GM18907 (cell line): ENCODE data around the gene CNBD2.
"Not testable (repeated sequence)": the region's sequence is repeated elsewhere in the genome, so short reads cannot be mapped to it uniquely, and the experiment has no call there.

Experiments used
- ATAC-seq: cut with Tn5 transposase; IDR thresholded peaks from one replicate; pipeline ENCODE4 v1.9.1; 2021; ENCODE audit warnings: mild to moderate bottlenecking, moderate library complexity; ENCODE audit not compliant: unreplicated experiment

CNBD2 gene

GRCh38 chr20:35974256-35974655 is 5.9 kb downstream of the CNBD2 start:
- ATAC-seq, result no peak

DNA sequence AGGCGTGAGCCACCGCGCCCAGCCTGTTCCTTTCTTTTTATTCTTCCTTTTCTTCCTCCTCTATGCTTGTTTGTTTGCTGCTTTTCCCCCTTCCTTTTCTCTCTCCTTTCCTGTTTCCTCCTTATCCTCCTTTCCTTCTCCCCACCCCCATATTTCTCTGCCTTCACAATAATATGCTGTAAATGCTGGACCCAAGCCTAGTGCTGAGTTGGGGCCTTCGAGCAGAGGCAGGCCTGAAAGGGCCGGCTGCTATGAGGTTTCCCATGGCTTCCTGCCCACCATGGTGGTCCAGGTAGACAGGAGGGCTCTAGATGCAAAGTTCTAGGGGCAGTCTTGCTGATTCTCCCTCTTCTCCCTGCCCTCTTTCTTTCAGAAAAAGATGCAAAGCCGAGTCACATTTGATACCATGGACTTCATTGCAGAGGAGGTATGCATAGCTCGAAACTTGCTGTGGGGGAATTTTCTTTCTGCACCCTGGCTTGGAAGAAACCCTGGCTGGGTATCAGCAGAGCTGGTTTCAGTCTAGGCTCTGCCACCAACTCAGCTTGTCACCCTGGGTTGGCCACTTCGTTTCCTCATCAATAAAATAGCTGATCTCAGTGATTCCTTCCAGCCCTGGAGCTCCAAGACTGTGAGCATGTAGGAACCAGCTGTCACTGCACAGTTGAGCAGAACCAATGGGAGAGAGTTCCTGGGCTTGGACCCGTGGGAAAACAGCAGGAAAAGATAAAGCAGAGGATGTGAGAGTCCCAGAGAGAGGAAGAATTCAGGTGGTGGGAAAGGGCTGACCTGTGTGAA is 7.4 kb downstream of the CNBD2 start:
- no peak for ATAC-seq

- ATAC-seq, result no peak
Measured at GRCh38 chr20:35978041-35978513, 9.7 kb downstream of the CNBD2 start.

DNA sequence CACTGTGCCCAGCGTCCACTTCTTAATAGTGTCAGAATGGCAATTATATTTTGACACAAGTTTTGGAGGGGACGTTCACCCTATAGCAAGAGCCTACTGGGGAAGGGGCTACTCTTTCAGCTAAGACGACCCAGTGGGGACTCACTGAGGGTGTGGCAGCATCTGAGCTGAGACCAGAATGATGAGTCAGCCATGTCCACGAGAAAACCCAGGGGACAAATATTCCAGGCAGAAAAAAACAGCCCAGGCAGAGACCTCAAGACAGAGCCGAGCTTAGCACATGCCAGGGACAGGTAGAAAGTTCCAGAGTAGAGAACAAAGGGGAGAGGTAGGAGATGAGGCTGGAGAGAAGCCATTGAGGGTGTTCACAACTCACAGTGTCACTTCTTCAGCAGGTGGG is 11.2 kb downstream of the CNBD2 start:
- no peak for ATAC-seq

DNA sequence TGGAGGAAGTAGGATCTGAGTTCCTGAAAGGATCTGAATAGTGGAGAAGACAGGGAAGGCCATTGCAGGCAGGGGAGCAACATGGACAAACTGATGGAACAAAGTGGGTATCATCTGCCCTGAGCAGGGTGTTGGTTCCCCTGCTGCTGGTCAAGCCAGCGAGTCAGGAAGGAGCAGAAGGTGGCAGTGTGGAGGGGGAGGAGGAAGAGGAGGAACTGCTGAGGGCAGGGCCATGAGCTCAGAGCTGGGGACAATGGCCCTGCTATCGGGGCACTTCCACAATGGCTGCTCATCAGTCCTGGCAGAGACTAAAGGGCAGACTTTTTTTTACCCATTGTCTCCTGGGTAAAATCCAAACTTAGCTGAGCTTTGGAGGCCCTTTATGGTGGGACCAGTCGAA is 13.6 kb downstream of the CNBD2 start:
- ATAC-seq, result no peak

GRCh38 chr20:35984382-35984781 is 16.0 kb downstream of the CNBD2 start:
- ATAC-seq, result no peak

- ATAC-seq, result no peak
Measured at GRCh38 chr20:35985806-35986205, 17.4 kb downstream of the CNBD2 start.

DNA sequence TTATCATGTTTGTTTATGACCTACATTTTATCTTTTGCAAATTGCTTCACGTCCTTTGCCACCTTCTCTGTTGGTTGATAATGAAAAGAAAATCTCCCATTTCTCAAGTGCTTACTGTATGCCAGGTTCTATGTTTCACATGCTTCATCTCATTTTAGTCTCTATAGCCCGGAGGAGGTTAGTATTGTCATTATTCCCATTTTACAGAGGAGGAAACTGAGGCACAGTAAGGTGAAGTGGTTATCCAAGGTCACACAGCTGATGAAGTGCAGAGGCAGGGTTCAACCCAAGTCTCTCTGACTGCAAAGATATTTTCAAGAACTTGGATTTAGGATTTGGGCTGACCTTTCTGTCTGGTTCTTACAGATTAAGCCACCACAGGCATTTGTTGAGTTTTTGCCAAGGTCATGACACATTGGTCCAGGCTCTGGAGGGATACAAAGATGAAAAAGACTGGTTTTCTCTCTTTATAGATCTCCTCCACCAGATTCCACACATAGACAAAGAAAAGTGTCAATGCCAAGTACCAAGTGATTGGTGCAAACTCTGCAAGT is 20.6 kb downstream of the CNBD2 start:
- ATAC-seq, result no peak

GRCh38 chr20:35991142-35991771 is 22.9 kb downstream of the CNBD2 start:
- ATAC-seq, result no peak

DNA sequence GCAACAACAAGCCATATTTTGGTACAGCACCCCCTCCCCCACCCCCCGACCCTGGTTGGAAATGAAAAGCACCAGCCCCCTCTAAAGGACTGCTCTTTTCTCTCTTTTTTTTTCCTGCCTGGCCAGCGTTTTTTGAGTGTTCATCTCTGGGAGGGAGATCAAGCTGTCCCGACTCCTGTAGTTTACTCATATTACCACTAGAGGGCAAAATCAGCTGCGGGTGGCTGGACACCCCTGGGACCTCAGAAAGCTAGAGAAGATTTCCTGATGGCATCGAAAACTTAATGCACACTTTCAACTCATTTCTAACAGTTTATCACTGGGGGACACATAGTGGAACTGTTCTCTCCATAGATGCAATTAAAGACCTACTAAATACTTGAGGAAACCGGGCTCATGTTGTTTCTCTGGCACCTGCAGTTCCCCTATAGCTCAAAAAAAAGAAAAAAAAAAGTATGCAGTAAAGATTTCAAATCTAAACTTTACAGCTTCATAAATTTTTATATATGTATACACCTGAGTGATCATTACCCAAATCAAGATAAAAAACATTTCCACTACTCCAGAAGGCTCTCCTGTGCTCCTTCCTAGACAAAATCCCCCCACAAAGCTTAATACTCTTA is 24.4 kb downstream of the CNBD2 start:
- ATAC-seq, result no peak

DNA sequence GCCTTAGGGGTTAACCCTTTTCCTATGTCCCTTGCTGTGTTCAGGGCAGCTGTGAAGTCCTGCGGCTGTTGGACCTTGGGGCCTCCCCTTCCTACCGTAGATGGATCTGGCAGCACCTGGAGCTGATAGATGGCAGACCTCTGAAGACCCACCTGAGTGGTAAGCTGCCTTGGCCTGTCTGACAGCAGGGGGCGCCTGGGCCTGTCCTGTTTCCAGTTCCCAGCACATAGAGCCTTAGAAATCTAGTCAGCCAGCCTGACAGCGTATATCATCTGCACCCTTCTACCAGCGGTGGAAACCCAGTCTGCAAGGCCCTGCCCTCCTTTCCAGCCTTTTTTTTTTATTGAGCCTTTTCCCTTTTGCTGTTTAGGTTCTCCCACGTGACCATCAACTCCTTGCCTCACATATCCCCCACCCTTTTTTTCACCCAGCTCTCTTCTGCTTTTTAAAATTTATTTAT is 26.6 kb downstream of the CNBD2 start:
- no peak for ATAC-seq

DNA sequence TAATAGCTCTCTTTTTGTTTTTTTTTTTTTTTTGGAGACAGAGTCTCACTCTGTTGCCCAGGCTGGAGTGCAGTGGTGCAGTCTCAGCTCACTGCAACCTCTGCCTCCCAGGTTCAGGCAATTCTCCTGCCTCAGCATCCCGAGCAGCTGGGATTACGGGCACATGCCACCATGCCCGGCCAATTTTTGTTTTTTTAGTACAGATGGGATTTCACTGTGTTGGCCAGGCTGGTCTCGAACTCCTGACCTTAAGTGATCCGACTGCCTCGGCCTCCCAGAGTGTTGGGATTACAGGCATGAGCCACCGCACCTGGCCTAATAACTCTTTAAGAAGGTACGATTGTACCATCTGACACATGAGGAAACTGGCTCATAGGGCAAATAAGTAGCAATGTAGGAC is 28.1 kb downstream of the CNBD2 start:
- not testable (repeated sequence) for ATAC-seq

DNA sequence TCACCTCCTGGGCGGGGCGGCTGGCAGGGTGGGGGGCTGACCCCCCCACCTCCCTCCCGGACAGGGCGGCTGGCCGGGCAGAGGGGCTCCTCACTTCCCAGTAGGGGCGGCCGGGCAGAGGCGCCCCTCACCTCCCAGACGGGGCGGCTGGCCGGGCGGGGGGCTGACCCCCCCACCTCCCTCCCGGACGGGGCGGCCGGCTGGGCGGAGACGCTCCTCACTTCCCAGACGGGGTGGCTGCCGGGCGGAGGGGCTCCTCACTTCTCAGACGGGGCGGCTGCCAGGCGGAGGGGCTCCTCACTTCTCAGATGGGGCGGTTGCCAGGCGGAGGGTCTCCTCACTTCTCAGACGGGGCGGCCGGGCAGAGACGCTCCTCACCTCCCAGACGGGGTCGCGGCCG is 32.9 kb downstream of the CNBD2 start:
- not testable (repeated sequence) for ATAC-seq

- ATAC-seq, result no peak
Measured at GRCh38 chr20:36002855-36003254, 34.5 kb downstream of the CNBD2 start.

- no peak for ATAC-seq
Measured at GRCh38 chr20:36004045-36004444, 35.7 kb downstream of the CNBD2 start.

DNA sequence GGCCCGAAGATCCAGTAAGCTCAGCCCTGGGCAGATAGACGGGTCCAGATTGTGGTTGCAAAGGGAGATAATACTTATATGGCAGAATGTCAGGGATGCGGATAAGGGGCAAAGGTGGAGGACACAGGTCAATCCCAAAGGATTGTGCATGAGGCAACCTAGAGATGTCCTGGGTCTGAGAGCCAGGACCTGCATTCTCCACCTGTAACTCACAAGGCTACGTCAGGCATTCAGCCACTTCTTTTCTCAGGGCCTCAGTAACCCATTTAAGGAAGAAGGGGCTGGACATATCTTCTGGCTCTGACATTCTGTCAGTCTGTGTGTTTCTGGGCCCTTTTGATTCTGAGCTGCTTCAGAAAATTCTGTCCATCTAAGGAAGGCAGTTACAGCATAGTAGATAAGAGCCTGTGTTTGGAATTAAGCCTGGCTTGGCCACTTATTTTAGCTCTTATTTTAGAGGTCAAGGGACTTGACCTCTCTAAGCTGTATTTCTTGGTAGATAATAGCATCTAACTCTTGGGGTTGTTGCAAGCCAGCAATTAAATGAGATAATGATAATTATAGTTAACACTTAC is 40.2 kb downstream of the CNBD2 start:
- ATAC-seq, result no peak

GRCh38 chr20:36010076-36010475 is 41.7 kb downstream of the CNBD2 start:
- no peak for ATAC-seq

GRCh38 chr20:36010825-36011224 is 42.4 kb downstream of the CNBD2 start:
- no peak for ATAC-seq

GRCh38 chr20:36015806-36016403 is 47.5 kb downstream of the CNBD2 start:
- ATAC-seq, result no peak

- no peak for ATAC-seq
Measured at GRCh38 chr20:36017048-36017951, 48.9 kb downstream of the CNBD2 start.
